Measurements from ENCODE around the gene RSAD1. TPM values are rescaled to one million over a fixed set of nuclear protein-coding genes. Genes with fewer than 3 reads are reported as not detected.

The RSAD1 gene
- total and polyA plus RNA-seq, 2 donors (not counting 3 experiments of a cell fraction or from before 2014, with no cell fraction given), result 20.3 to 35.5 TPM

GRCh38 chr17:50482110-50482509 is 3.5 kb downstream of the RSAD1 start:
- ChIA-PET CTCF (interaction anchor here (0.8 to 3.1 kb wide), 5 partner anchors 20 to 301 kb away, joined by 3 to 28 read pairs (median 8); no protein-coding TSS in a partner anchor), POLR2A (interaction anchor here (0.5 kb wide), 1 partner anchor 99 kb away, joined by 8 read pairs; no protein-coding TSS in a partner anchor)
- H3K27ac ChIP-seq (ENCODE audit: insufficient read depth, low read depth, low read length), result no peak overlapping the region
- no peaks in the 10 kb centered on the region for H3K27me3 ChIP-seq (ENCODE audit: control insufficient read depth in 2 of 2, insufficient read depth in 2 of 2, low read length in 2 of 2)
- H3K4me3 ChIP-seq (replicated peaks in 1 of 3; ENCODE audit: insufficient read depth in 1 of 3, low read depth in 1 of 3, low read length in 3 of 3), result no peak overlapping the region
- peaks cover 20% of the 10 kb centered on the region for H3K4me1 ChIP-seq (ENCODE audit: control insufficient read depth, extremely low read depth, insufficient read depth, low read length)
- intact Hi-C loops (cut with micrococcal nuclease) (loop anchor here (1.0 to 5.0 kb wide), 7 partner anchors 19 to 360 kb away; partner anchors contain the start of gene SPATA20), dilution Hi-C loops (cut with MboI; ENCODE audit: extremely low pct_ligation_motif_present, low sequenced_read_pairs) (no loop called here)
- no peak overlapping the region for H3K9ac ChIP-seq (replicated peaks; ENCODE audit: extremely low read depth, insufficient read depth, low read length)
- H3K36me3 ChIP-seq (ENCODE audit: control insufficient read depth in 2 of 2, extremely low read depth in 1 of 2, insufficient read depth in 2 of 2, low read length in 2 of 2), result peaks cover 2 to 13% of the 10 kb centered on the region in 2 experiments
- H4K20me1 ChIP-seq (replicated peaks; ENCODE audit: control insufficient read depth, extremely low read depth, insufficient read depth, low read length), result no peaks in the 10 kb centered on the region
- no peak for TF ChIP-seq FOS (IDR thresholded peaks at IDR 0.05; ENCODE audit: borderline replicate concordance, insufficient read depth, low read length)
- TF ChIP-seq MYC (IDR thresholded peaks at IDR 0.05; ENCODE audit: low read depth, low read length), result no peak
- no peak for TF ChIP-seq GATA2 (IDR thresholded peaks at IDR 0.05; ENCODE audit: insufficient read depth, insufficient read length, low read depth, low read length)
- no peak for TF ChIP-seq CTCF (IDR thresholded peaks at IDR 0.05; ENCODE audit: extremely low read depth in 1 of 2, insufficient read depth in 1 of 2, low read depth in 1 of 2, low read length in 2 of 2)
- no peak for TF ChIP-seq MAX (IDR thresholded peaks at IDR 0.05; ENCODE audit: insufficient read depth, insufficient read length)
- TF ChIP-seq JUN (IDR thresholded peaks at IDR 0.05; ENCODE audit: borderline replicate concordance, insufficient read depth, insufficient read length, low read depth), result no peak
- TF ChIP-seq EZH2 (IDR thresholded peaks at IDR 0.05; ENCODE audit: borderline replicate concordance, low read depth, low read length, severe bottlenecking), result no peak
- TF ChIP-seq POLR2AphosphoS5 (IDR thresholded peaks at IDR 0.05; ENCODE audit: insufficient read depth, low read depth, low read length), result no peak
- TF ChIP-seq POLR2A (IDR thresholded peaks at IDR 0.05; ENCODE audit: low read depth, low read length), result no peak
- DNase-seq (ENCODE audit: low read depth, low spot score) (no peak), FAIRE-seq (no peak)
- H3K9me3 ChIP-seq (replicated peaks; ENCODE audit: control insufficient read depth, insufficient read depth, low read length), result no peaks in the 10 kb centered on the region
- H3K4me2 ChIP-seq (ENCODE audit: insufficient read depth, low read length), result no peak overlapping the region
- H2AFZ ChIP-seq (ENCODE audit: low read depth, low read length), result no peak overlapping the region
- no TSS peak for BruUV-seq (replicated peaks)
- peaks cover 8% of the 10 kb centered on the region for H3K79me2 ChIP-seq (ENCODE audit: control insufficient read depth, insufficient read depth, low read length)
- no peaks in the 10 kb centered on the region for H3K9me1 ChIP-seq (replicated peaks; ENCODE audit: control insufficient read depth, extremely low read depth, insufficient read depth, low read length)
